ENCODE measurements around the gene GMNC.
"Not testable (repeated sequence)": the region's sequence is repeated elsewhere in the genome, so short reads cannot be mapped to it uniquely, and the experiment has no call there.

The GMNC gene

DNA sequence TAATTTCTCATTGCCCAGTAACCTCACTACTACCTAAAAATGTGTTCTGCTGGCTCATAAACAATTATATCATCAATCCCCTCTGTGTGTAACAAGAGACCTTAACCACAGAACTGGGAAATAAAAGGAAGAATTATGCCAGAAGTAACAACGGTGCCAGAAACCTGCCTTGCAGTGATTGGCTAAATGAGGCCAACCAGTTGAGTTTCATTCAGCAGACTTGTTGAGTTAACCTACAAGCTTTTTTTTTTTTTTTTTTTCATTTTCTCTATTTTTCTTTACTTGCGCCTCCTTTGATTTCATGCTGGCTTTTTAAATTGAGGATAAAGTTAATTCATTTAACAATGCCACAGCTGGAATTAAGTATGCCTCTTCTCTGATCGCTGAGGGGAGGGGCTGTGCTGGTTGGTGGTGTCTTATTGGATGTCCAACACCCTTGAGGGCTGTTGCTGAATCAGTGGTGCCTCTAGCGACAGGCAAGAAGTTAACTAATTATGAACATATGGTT is 30.0 kb upstream of the GMNC start:
- peaks cover 27% of the 10 kb centered on the region for H3K9me3 Mint-ChIP-seq
- H3K27me3 Mint-ChIP-seq (ENCODE audit: low read depth, poor library complexity), result peaks cover 2% of the 10 kb centered on the region
- no peak overlapping the region for H3K4me3 Mint-ChIP-seq
- H3K27ac Mint-ChIP-seq, result peak overlapping the region; percentile 62
- H3K36me3 Mint-ChIP-seq (ENCODE audit: low read depth), result peaks cover 3% of the 10 kb centered on the region
- no peak for DNase-seq
- no peak for TF ChIP-seq CTCF (IDR thresholded peaks at IDR 0.05)
- peaks cover 21% of the 10 kb centered on the region for H3K4me1 Mint-ChIP-seq

DNA sequence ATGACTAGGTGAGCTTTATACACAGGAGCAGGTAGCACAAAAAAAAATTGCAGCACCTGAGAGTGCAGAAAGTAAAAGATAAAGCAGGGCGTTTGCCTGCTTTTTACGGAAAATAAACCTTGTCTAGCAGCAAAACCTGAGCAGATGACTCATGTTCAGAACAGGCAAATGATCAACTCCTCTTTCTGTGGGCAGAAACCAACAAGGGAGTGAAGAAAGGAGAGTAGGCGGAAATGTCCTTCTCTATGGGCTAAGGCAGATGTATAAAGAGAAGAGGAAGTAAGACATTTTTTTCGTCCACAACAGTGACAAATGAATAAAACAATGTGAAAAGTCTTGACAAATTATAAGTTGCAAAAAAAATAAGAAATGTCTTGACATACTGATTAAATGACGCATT is 24.5 kb upstream of the GMNC start:
- no peak for TF ChIP-seq CTCF (IDR thresholded peaks at IDR 0.05)
- Mint-ChIP-seq H3K27me3 (ENCODE audit: low read depth, poor library complexity) (no peaks in the 10 kb centered on the region), H3K9me3 (no peaks in the 10 kb centered on the region), H3K4me3 (no peak overlapping the region), H3K4me1 (peaks cover 10% of the 10 kb centered on the region), H3K36me3 (ENCODE audit: low read depth) (no peaks in the 10 kb centered on the region), H3K27ac (no peak overlapping the region)
- no peak for DNase-seq

DNA sequence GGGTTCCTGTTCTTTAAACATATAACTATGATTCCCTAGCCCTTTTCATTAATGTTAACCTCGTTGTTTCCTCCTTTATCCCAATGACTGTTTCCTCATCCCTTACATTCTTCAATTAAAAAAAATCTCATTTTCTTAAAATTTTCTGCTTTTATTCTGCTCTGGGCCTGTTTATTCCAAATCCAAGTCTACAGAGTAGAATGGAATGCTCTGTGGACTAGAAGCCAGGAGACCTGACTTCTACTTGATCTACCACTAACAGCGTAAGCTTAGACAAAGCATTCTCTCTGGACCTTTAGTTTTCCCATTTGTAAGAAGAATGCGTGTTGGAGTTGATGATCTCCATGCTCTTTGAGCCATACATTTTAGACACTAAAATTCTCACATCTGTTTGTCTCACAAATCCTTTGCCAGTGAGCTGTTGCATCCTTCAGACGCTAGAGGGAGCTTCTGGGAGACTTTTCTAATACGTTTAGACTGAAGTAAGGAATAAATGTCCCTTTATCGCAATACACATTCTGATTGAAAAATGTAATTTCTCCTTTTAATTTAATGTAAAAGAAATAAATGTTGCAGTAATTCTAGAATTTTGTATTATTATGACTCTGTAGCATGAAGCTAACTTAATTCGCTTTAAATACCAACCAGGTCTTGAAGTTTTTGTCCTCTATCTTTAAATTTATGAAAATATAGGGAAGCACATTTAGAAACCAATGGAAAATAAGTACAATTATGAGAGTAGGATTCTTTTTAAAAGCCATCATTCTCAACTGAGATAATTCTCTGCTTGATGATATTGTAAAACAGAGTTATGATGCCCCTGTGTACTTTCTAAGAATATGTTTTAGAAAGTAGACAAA is 21.7 kb upstream of the GMNC start:
- TF ChIP-seq CTCF (IDR thresholded peaks at IDR 0.05), result peak; percentile 93
- Mint-ChIP-seq H3K27ac (no peak overlapping the region), H3K9me3 (no peaks in the 10 kb centered on the region), H3K36me3 (ENCODE audit: low read depth) (no peaks in the 10 kb centered on the region), H3K4me3 (no peak overlapping the region), H3K4me1 (no peaks in the 10 kb centered on the region), H3K27me3 (ENCODE audit: low read depth, poor library complexity) (no peaks in the 10 kb centered on the region)
- peak; percentile 63 for DNase-seq

- Mint-ChIP-seq H3K4me1 (no peaks in the 10 kb centered on the region), H3K27ac (no peak overlapping the region), H3K36me3 (ENCODE audit: low read depth) (no peaks in the 10 kb centered on the region), H3K9me3 (no peaks in the 10 kb centered on the region), H3K27me3 (ENCODE audit: low read depth, poor library complexity) (no peaks in the 10 kb centered on the region), H3K4me3 (no peak overlapping the region)
- DNase-seq, result no peak
- no peak for TF ChIP-seq CTCF (IDR thresholded peaks at IDR 0.05)
Measured at GRCh38 chr3:190883141-190883540, 20.6 kb upstream of the GMNC start.

DNA sequence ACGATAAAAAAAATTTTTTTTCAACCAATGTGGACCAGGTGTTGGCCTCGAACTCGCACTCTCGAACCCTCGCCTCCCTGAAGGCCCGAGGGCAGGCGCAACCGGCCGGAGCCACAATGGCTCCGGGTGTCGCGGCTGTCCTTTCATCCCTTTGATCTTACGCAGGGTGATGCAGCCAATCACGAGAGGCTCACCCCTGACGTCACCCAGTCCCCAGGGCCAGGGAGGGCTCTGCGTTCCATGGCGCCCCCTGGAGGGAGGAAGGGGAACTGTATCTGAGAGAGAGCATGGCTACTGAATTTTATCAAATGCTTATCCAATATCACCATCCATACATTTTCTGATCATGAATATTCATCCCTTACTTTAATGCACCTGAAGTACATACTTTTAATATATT is 15.4 kb upstream of the GMNC start:
- H3K27ac Mint-ChIP-seq, result no peak overlapping the region
- no peaks in the 10 kb centered on the region for H3K9me3 Mint-ChIP-seq
- no peak for TF ChIP-seq CTCF (IDR thresholded peaks at IDR 0.05)
- no peaks in the 10 kb centered on the region for H3K4me1 Mint-ChIP-seq
- H3K36me3 Mint-ChIP-seq (ENCODE audit: low read depth), result no peaks in the 10 kb centered on the region
- H3K4me3 Mint-ChIP-seq, result no peak overlapping the region
- no peaks in the 10 kb centered on the region for H3K27me3 Mint-ChIP-seq (ENCODE audit: low read depth, poor library complexity)
- no peak for DNase-seq

- not testable (repeated sequence) for H3K4me3 Mint-ChIP-seq; H3K27me3 Mint-ChIP-seq (ENCODE audit: low read depth, poor library complexity); H3K4me1 Mint-ChIP-seq; H3K36me3 Mint-ChIP-seq (ENCODE audit: low read depth); DNase-seq; H3K27ac Mint-ChIP-seq; H3K9me3 Mint-ChIP-seq
Measured at GRCh38 chr3:190876433-190876832, 13.9 kb upstream of the GMNC start.

- not testable (repeated sequence) for H3K27me3 Mint-ChIP-seq (ENCODE audit: low read depth, poor library complexity); DNase-seq; H3K36me3 Mint-ChIP-seq (ENCODE audit: low read depth); H3K4me3 Mint-ChIP-seq; H3K27ac Mint-ChIP-seq; H3K9me3 Mint-ChIP-seq
- peaks cover 13% of the 10 kb centered on the region for H3K4me1 Mint-ChIP-seq
Measured at GRCh38 chr3:190875061-190875460, 12.6 kb upstream of the GMNC start.
